Prostate gland (tissue), 2 donors: Measurements from ENCODE around the gene PILRA.
"Not testable (repeated sequence)": the region's sequence is repeated elsewhere in the genome, so short reads cannot be mapped to it uniquely, and the experiment has no call there.

Source experiments
- CTCF ChIP-seq, 4 experiments: fragments of 200-600 bp in 2 of 4; fragments of 450-650 bp in 2 of 4; sonication (generic) in 2 of 4; IDR thresholded peaks; 1 replicate in 3 of 4; 2 replicates in 1 of 4; pipeline ENCODE4 v1.5.1; 2016 to 2019; ENCODE audit warnings: antibody characterized with exemption in 4 of 4, mild to moderate bottlenecking in 2 of 4, moderate library complexity in 2 of 4
- POLR2A ChIP-seq: fragments of 450-650 bp; IDR thresholded peaks from one replicate; pipeline ENCODE4 v1.6.1; 2016; ENCODE audit warnings: antibody characterized with exemption, mild to moderate bottlenecking

- TF ChIP-seq CTCF (IDR thresholded peaks at IDR 0.05); POLR2A: not testable (repeated sequence)
Observed at GRCh38 chr7:100439244-100439643, 66.0 kb downstream of the PILRA start.
